AG09319 (cell line): ENCODE data around the gene METTL25B.

ENCODE experiments used
- DNase-seq: peaks from one replicate; pipeline ENCODE4 v3.0.0-alpha.2; 2010; ENCODE audit warnings: low read depth; ENCODE audit errors: extremely low read depth
- CTCF ChIP-seq: IDR thresholded peaks from 2 replicates; pipeline ENCODE4 v1.5.1; 2011; ENCODE audit warnings: low read depth, mild to moderate bottlenecking, inconsistent platforms, low read length, moderate library complexity

METTL25B gene

GRCh38 chr1:156714830-156715229, 13.4 kb upstream of the METTL25B start:
- no peak for TF ChIP-seq CTCF
- DNase-seq: no peak

GRCh38 chr1:156717351-156717750, 10.9 kb upstream of the METTL25B start:
- no peak for DNase-seq
- no peak for TF ChIP-seq CTCF

GRCh38 chr1:156721131-156721530, 7.1 kb upstream of the METTL25B start:
- no peak for DNase-seq
- TF ChIP-seq CTCF: no peak

GRCh38 chr1:156721535-156721934, 6.7 kb upstream of the METTL25B start:
- no peak for TF ChIP-seq CTCF
- no peak for DNase-seq

GRCh38 chr1:156725683-156726280, 2.5 kb upstream of the METTL25B start:
- DNase-seq: peak; percentile 78
- peak; percentile 96 for TF ChIP-seq CTCF

- peak; percentile 65 for TF ChIP-seq CTCF
- DNase-seq: no peak
Observed at GRCh38 chr1:156726549-156727226, 1.6 kb upstream of the METTL25B start.

- TF ChIP-seq CTCF: no peak
- DNase-seq: no peak
Observed at GRCh38 chr1:156727492-156727891, 777 bp upstream of the METTL25B start.
